ENCODE results near the gene HLF.

HLF gene

DNA sequence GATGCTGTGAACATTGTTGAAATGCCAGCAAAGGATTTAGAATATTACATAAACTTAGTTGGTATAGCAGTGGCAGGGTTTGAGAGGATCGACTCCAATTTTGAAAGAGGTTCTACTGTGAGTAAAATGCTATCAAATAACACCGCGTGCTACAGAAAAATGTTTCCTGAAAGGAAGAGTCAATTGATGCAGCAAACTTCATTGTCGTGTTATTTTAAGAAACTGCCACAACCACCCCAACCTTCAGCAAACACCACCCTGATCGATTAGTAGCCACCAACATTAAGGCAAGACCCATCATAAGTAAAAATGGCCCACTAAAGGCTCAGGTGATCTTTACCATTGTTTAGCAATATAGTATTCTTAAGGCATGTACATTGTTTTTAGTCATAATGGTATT lies 27.3 kb downstream of the HLF start:
- no peak for DNase-seq

DNA sequence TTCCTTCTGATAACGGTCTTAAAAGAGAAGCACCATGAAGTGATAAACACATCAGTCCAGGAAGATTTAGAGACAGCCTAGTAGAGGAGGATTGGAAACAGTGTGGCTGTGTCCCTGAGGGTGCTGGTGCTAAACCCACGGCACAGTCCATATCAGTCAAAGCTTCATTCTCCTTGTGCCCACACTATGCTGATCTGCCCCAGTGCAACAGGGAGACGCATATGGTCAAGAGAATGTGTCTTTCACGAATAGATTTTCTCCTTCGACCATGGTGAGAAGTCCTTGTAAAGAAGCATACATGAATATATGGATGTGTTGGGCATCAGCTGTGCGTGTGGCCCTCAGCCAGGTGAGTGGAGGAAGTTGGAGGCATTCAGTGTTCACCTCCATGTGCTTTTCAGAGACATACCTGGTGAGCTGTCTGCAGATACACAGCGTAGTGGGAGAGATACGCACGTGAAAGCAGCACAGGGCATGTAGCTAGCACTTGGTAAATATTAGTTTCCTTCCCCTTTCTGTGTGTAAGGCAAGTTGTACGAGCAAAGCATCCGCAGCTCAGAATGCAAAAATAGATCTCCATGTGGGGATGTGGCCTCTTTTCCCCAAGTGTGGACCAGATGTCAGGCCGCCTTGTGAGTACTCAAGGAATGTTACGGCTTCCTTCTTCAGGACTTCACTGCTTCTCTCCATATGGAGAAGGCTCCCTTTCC lies 29.4 kb downstream of the HLF start:
- DNase-seq, result no peak

DNA sequence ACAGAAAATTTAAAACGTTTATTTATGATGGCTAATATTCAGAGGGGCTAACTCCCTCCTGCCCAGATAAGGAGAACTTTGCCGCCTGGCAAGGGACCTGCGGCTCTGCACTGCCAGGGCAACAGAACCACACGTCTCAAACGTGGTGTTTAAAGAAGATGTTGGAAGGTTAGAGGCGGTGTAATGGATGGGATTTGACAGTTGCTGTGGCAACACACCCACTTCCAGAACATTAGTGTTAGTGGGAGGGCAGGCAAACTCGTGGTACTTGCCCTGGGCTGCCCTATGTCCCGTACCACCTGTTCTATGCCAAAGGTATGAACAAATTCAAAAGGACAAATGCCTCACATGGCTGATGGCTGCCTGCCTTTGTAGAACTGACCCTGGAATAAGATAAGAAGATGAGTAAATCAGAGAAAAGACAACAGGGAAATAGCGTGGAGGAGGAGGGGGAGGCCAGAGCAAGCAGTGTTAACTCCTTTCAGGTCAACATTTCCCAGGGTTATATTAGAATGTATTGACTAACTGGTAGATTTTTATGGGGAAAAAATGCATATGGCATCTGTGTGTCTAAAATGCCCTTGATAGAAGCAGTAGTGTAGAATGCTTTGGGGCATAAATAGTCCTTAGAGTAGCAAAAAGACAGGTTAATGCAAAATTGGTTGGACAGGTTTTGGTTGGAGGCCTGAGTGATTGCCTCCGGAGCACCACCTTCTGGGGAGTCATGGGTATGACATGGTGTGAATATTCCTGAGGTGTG lies 30.8 kb downstream of the HLF start:
- DNase-seq, result peak; percentile 61

DNA sequence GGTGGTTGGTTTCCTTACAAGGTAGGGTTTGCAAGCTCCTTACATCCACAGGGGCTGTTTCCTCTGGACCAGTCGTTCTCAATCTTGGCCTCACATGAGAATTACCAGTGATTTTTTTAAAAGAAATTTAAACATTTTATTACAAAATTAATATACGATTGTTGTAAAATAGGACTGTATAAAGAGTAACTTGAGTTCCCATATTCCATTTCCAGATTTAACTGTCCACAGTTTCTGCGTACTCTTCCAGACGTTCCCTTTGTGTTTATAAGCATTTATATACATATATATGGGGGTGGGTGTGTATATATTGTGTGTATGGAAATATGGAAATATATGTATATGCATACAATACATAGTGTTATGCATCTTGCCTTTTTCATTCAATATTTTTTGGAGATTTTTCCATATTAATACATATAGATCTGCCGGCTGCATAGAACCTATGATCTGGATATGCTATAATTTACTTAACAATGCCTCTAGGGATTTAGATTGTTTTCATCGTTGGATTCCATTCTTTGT lies 31.5 kb downstream of the HLF start:
- no peak for DNase-seq

DNA sequence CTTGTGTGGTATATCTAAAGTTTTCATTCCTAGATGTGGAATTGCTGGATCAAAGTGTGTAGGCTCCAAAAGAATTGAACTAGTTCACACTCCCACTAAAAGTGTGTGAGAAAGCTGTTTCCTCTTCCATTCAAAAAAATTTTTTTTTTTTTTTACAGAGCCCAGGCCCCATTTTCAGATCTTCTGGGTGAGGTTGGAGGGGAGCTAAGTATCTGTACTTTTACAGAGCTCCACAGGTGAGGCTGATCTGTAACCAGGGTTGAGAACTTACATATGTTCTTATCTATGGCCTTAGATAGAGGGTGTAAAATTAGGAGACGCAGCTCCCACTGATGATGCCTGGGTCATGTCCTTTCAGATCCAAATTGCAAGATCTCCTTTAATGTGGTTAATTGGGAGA lies 31.9 kb downstream of the HLF start:
- no peak for DNase-seq

DNA sequence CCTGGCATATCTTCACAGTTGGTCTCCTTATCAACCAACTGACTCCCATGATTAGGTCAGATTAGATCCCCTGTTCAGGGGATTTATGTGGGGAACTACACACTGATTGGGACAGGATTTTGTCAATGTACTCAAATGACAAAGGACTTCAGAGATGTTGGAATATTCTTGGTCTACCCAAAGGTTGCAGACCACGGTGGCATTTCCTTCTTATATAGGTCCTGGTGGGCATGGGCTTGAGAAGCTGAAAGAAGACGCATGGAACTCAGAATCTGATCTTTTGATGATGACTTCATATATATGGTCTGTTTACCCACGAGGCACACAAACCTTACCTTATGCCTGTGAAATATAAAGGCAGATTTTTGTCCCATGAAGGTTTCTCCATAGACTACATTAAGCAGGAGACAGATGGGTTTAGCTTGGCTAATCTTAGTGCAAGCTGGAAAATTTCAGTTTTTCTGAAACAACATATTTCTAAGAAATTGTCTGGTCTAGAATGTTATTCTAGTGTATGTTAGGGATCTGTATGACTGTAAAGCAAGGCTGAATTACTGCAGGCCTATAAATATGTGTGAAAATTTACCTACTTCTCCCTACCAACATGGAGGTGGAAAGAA lies 33.5 kb downstream of the HLF start:
- no peak for DNase-seq

DNA sequence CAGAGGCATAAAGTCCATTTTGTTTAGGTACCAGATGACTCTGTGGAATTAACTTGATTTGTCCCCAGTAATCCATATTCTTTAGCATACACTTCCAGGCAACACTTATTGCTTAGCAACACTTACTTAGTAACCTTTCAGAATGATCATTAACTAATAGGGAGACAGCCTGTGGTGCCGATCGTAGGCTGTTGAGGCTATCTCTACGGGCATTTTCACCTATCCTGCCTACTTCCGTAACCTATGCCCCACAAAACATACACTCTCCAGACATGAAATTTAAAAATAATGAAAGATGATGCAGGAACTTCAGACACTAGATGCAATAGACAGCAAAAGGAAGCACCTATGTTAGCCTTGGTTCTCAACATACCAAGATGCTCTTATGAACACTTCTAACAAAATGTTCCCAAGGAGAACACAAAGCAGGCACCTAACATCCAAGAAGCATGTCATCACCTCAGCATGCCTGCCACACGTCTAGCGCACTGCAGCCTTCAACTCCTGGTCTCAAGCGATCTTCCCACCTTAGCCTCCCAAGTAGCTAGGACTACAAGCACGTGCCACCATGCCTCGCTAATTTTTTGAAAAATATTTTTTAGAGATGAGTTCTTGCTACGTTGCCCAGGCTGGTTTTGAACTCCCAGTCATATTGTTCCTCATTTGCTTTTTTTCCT lies 34.5 kb downstream of the HLF start:
- no peak for DNase-seq

DNA sequence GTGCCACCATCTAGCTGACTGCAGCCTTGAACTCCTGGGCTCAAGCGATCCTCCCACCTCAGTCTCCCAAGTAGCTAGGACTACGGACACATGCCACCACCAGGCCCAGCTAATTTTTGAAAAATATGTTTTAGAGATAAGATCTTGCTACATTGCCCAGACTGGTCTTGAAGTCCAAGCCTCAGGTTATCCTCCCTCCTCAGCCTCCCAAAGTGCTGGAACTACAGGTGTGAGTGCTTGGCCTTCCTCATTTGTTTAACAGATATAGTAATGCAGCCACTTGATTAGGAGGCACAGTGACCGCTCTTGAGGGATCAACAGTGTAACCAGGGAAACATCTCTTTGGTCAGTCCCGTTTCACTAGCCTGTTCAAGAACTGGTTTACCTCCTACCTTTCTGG lies 35.1 kb downstream of the HLF start:
- no peak for DNase-seq

DNA sequence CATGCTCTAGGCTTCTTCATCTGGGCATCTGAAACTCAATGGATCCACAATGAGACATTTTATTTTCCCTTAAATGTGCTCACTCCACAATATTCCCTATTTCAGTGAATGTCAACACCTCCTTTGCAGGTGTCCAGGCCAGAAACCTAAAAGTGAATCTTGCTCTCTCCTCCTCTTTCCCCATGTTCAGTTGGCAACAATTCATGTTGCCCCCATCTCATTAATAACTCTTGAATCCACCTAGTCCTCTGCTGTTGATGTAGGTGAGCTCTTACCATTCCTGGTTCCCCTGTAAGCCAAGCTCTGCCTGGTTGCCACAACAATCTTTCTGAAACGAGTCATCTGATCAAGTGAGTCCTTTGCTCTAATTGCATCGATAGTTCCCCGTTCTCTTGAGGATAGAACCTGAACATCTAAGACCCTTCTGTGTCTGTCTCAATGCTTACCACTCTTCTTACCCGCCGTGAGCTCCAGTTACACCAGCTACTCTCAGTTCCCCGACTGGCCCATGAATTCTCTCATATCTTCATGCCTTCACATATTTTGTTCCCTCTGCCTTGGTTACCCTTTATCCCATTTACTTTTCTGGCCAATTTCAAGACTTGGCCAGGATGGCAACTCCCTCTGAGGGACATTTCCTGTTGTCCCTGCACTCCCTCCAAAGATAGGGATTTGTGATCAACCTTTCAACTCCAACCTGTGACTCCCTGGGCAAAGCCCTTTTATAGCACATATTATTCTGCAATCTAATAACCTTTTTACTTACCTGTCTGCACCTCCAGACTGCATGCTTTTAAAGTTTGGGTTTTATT lies 35.9 kb downstream of the HLF start:
- DNase-seq, result no peak

DNA sequence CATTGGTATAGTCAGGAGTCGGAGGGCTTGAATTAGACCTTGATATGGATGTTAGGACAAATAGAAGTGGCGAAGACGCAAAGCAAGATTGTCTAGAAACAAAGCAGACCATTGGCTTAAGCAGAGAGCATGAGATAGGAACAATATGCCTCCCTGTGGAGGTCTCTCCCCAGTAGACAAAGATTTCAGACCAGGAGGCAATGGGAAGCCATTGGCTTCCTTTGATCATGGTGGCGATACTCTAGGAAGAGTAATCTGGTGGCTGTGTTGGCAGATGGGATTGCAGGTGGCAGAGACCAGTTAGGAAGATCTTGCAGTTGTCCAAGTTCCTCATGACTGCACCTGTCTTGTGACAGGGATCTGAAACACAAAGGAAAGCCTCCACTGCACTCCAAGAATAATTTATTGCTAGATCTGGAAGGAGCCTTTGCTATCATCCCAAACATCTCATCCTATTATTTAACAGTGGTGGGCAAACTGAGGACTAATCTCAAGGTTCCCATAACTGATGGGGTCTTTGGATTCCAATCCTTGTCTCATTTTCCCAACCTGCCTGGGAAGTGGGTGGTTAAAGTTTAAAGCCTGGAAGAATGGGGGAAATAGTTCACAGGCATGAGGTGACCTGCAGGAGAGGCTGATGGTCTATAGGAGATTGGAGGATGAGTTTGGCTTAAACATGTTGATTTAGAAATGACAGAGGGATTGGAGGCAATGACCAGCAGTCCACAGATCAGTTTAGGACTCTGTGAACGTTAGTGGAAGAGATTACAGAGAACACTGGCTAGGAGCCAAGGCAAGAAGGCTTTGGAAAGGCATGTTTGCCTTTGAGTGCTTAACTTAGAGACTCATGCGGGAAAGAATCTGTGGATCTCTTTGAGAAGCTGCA lies 37.0 kb downstream of the HLF start:
- peak; percentile 50 for DNase-seq

DNA sequence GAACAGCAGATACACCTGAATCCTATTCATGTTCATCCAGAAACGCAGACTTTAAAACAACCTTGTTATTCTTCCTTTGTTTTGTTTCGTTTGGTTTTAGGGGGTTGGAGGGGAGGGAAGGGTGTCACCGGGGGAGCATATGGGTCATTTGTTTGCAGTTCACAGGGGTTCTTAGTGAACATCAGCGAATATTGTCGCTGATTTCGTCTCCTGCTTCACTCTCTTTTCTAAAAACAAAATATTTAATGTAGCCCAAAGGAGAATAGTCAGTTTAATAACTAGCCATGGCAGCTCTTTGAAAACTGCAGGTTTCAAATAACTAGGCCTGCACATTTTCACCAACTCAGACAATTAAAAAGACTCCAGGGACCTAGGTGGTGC lies 37.6 kb downstream of the HLF start:
- DNase-seq, result no peak

DNA sequence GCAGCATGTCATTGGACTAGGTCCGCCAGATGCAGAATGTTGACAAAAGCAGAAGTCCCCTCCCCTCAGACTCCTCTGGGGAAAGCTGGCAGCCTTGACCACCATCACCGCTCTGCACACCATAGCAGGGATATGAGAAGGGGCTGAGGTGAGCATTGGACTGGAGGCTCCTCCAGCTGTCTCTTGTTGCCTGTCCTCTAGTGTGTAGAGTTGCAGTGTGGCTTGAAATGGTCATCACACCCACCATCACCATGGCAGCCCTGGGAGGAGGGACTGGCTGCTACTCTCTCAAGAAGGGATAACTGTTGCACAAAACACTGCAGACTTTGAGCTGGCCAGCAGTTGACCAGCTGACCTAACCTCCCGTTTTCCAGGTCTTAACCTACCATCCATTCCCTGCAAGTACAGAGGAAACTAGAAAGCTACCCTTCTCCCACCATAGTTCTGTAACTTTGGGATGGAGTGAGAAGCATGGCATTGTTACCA lies 38.3 kb downstream of the HLF start:
- no peak for DNase-seq

DNA sequence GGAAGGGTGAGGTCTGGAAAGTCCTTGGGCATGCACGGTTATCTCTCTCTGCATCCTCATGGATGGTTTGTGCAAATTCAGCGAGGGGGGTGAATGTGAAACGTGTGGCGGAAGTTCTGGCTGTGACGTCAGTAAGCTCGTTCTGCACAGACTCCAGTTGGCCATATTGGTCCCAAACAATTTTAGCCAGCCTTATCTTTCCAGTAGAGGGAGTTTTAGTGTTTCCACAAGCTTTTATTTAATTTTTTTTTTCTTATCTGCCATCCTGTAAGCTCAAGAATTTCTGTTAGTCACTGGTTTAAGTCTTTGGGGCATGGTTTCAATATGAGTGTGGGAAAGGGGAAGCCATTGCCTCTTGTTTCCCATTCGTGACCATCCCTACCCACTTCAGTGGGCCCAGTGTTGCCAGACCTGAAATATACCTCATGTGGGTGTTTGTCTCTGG lies 39.0 kb downstream of the HLF start:
- no peak for DNase-seq

DNA sequence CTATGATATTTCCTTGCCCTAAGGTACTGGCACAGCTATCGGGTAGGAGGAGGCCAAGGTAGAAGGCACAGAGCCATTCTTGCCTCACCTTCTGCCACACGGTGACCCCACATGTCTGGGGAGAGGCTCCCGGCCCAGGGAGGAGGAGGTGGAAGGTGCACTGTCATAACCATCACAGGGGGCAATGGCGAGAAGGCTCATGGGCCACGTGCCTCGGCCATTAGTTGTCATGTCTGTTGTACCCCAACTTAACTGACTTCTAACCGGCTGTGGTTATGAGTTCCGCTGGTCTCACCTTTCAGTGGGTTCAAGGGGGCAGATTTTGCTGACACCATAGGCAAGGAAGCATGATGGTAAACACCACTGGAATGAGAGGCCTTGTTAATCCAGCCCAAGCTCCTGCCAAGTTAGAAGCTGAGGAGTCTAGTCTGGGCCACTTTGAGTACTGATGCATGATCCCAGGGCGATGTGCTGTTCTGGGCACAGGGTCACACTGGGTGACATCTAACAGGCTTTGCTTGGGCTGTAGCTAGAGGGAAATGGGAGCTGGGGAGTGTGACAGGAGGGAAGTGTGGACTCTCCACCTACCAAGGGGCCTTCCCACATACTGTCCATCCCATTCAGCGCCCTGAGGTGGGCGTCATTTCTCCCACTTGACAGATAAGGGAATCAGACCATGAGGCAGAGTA lies 39.6 kb downstream of the HLF start:
- DNase-seq, result no peak

DNA sequence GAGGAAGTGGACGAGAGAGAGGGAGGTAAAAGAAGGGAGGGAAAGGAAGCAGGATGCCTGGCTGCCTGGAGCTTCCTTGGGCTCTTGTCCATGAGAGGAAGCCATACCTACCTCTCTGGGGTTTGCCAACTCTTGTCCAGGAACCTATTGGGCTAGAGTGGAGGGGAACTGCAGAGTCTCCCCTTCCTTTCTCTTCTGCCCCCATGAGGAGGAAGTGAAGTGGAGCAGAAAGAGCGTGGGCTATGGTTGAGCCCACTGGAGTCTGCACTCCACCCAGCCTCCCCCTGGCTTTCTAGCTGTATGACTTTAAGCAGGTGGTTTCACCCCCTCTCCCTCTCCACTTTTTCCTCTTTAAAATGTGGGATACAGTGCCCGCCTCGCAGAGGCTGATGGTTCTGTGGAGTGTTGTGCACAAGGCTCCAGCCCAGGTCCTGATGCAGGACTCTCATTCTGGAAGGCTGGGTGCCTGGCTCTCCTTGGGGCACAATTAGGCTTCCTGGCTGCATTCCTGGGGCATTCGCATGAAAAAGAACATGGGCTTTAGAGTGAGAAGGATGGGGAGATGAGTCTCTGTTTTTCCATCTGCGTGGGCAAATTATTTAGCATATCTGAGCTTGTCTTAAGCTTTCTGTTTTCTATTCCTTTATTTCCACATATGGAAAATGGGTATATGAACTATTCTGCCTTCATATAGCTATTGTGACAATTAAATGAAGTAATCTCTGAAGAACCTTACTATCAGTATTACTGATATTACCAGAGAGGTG lies 40.7 kb downstream of the HLF start:
- no peak for DNase-seq

DNA sequence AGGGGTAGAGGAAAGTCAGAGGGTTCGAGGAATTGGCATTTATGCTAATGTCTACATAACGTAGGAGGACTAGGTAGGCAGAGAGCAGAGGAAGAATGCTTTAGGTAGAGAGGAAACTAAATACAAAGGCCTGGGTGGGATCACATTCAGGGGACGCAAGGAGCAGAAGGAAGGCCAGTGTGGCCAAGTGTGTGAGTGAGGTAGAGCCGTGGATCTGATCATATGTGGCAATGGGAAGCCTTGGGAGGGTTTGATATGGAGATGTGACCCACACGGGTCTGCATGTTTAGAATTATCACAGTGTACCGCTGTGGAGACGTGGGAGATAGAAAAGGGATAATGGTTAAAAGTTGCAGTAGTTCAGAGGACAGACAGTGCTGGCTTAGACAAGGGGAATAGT lies 43.1 kb downstream of the HLF start:
- DNase-seq, result no peak

DNA sequence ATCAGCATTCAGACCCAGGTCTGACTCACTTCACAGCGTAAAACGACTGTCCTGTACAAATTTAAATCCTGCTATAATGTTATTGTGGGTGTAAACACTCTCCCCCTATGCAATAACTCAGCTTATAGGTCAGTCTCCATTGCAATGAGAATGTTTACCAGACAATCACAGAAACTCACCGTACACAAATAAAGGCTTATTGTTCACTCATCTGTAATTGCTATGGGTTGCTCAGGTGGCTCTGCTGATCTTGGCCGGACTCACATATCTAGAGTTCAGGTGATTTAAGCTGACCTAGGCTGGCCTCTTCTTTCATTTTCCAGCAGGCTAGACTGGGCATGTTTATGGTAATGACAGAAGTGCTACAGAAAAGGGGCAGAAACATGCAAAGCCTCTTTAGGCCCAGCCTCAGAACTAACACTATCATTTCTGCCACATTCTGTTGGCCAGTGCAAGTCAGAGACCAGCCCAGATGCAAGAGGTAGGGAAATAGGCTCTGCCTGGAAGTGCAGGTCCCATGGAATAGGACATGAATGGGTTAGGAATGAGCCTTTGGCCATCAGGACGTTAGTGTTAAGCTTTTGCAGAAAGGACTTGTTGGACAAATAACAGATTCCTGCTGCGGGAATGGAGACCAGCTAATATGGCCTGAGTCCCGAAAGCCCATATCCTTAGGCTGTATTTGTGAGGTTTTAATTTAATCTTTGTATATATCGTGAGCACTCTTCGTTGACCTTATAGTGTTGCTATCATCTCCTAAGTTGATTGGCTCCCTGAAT lies 44.0 kb downstream of the HLF start:
- DNase-seq, result no peak

DNA sequence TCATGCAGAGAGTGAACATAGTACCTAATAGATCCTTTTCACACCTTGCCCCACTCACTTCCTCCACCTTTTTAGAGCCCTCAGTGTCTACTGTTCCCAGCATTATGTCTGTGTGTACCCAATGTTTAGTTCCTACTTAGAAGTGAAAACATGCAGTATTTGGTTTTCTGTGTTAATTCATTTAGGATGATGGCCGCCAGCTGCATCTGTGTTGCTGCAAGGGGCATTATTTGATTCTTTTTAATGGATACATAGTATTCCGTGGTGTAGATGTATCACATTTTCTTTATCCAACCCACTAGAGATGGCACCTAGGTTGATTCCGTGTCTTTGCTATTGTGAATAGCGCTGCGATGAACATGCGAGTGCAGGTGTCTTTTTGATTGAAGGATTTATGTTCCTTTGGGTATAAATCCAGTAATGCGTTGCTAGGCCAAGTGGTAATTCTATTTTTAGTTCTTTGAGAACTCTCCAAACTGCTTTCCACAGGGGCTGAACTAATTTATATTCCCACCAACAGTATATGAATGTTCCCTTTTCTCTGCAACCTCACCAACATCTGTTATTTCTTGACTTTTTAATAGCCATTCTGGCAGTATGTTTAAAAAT lies 47.1 kb downstream of the HLF start:
- no peak for DNase-seq

DNA sequence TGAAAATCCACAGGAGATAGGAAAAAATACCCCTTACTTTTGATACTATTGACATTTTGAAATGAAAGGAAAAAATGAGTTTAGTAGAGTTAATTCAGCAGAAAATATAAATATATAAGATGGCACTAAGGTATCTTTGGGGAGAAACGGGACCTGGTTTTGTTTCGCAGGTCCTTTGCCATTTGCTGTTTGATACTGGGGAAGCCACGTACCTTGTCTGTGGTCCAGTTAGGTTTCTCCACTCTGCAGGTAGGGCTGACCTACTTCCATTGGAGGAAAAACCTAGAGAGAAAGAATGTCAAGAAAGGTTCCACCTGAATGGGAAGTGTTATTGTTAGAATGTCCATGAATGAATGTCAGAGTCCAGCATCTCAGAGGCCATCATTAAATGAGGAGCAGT lies 48.1 kb downstream of the HLF start:
- no peak for DNase-seq
